H1 (cell line): ENCODE measurements around the gene TMEM38A. TPM values are rescaled to one million over a fixed set of nuclear protein-coding genes. Genes with fewer than 3 reads are reported as not detected.

ENCODE experiments used
- CREB1 ChIP-seq: IDR thresholded peaks from 2 replicates; pipeline ENCODE4 v1.6.1; 2012; ENCODE audit warnings: inconsistent platforms
- FOSL1 ChIP-seq: IDR thresholded peaks from 2 replicates; pipeline ENCODE4 v1.6.1; 2011; ENCODE audit warnings: mild to moderate bottlenecking, low read depth, low read length, moderate library complexity; ENCODE audit not compliant: insufficient read depth
- KDM5A ChIP-seq: fragments of 200-600 bp; IDR thresholded peaks from 2 replicates; pipeline ENCODE4 v1.7.1; 2012; ENCODE audit warnings: mild to moderate bottlenecking, low read length, inconsistent platforms, mixed read lengths
- SIX5 ChIP-seq: IDR thresholded peaks from 2 replicates; pipeline ENCODE4 v1.6.1; 2011; ENCODE audit warnings: mild to moderate bottlenecking, low read depth, low read length
- SP2 ChIP-seq: IDR thresholded peaks from 2 replicates; pipeline ENCODE4 v1.6.1; 2012; ENCODE audit warnings: mild to moderate bottlenecking, low read length, inconsistent platforms
- polyA plus RNA-seq, 7 experiments: library from polyadenylated mRNA; depleted of rRNA in 3 of 7; stranded (reverse) in 5 of 7; unstranded in 2 of 7; fragments of >200 nt in 5 of 7; fragments of 200-250 nt in 2 of 7; gene quantifications; 1 replicate in 5 of 7; 2 replicates in 1 of 7; 4 replicates in 1 of 7; pipeline versions ENCODE4 v1.2.1 to v1.2.3, GENCODE V29; 2011 to 2013; ENCODE audit warnings: missing spikeins in 2 of 7, mixed read lengths in 2 of 7
- small RNA-seq: library from polyadenylated mRNA; stranded (forward); fragments of <200 nt; extraction: miRNeasy Mini kit (QIAGEN cat#:217004); gene quantifications from one replicate; pipeline ENCODE3, GENCODE V24; 2013; ENCODE audit not compliant: insufficient read depth
- total RNA-seq: library from RNA; stranded (reverse); fragmentation: NEBNext Ultra II Directional; extraction: Animal tissue kit (Norgen Biotek cat#: 25700); gene quantifications from 2 replicates; pipeline ENCODE4 v1.2.1, GENCODE V29; 2021
- TF ChIP-seq, protein P1 (sequence below): IDR thresholded peaks from 2 replicates; pipeline ENCODE4 v1.6.1; 2012; ENCODE audit warnings: low read length, inconsistent platforms

TMEM38A gene
- total and polyA plus RNA-seq, 2 of the 8 experiments (the other 6 are each of a cell fraction or from before 2014, with no cell fraction given) = 8.9 to 9.2 TPM

DNA sequence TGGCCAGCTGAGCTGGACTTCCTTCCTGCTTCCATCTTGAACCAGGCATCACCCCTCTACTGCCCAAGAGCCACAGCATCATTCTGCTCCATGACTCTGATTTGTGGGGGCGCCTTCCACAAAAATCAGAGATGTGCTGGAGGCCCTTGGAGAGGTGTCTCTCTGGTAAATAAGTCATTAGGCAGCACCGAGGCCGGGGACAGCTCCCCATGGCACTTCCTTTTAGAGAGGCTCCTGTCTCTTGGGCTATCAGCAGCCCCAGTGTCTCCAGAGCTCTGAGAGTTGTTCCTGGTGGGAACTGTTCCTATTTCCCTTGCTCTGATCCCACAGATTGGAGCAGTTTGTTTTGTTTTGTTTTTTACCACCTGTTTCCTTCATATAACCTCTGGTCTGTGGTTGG, 78.6 kb downstream of the TMEM38A start (continued):
- TF ChIP-seq, protein P1, sequence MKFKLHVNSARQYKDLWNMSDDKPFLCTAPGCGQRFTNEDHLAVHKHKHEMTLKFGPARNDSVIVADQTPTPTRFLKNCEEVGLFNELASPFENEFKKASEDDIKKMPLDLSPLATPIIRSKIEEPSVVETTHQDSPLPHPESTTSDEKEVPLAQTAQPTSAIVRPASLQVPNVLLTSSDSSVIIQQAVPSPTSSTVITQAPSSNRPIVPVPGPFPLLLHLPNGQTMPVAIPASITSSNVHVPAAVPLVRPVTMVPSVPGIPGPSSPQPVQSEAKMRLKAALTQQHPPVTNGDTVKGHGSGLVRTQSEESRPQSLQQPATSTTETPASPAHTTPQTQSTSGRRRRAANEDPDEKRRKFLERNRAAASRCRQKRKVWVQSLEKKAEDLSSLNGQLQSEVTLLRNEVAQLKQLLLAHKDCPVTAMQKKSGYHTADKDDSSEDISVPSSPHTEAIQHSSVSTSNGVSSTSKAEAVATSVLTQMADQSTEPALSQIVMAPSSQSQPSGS = no peak
- TF ChIP-seq SIX5 (no peak), KDM5A (no peak), CREB1 (no peak), FOSL1 (no peak), SP2 (no peak)

Small RNA genes within 50 kb of the gene (small RNA-seq; reads per million reads assigned to genes)
- not detected for gene AC008737.2

Other genes with a start within 250 kb of the TMEM38A start
- 36.6 and 37.2 TPM in 2 replicates for gene EPS15L1, start 189.2 kb upstream of the TMEM38A start, total RNA-seq
- 17.6 and 22.4 TPM in 2 replicates for gene EPS15L1, start 189.2 kb upstream of the TMEM38A start, polyA plus RNA-seq (2011; rRNA removed)
- 0.32 and 0.33 TPM in 2 replicates for gene CALR3, start 165.0 kb upstream of the TMEM38A start, total RNA-seq
- 0.11 TPM in 1 of 2 replicates, not detected in the other for gene CALR3, start 165.0 kb upstream of the TMEM38A start, polyA plus RNA-seq (2011; rRNA removed)
- gene C19orf44, start 164.7 kb upstream of the TMEM38A start, total RNA-seq = 4.2 and 4.5 TPM in 2 replicates
- 2.1 and 2.8 TPM in 2 replicates for gene C19orf44, start 164.7 kb upstream of the TMEM38A start, polyA plus RNA-seq (2011; rRNA removed)
- gene CHERP, start 118.7 kb upstream of the TMEM38A start, total RNA-seq = 72.5 and 73.7 TPM in 2 replicates
- gene CHERP, start 118.7 kb upstream of the TMEM38A start, polyA plus RNA-seq (2011; rRNA removed) = 13.9 and 23.9 TPM in 2 replicates
- gene SLC35E1, start 88.7 kb upstream of the TMEM38A start, total RNA-seq = 26.0 and 28.5 TPM in 2 replicates
- gene SLC35E1, start 88.7 kb upstream of the TMEM38A start, polyA plus RNA-seq (2011; rRNA removed) = 31.2 and 31.9 TPM in 2 replicates
- gene MED26, start 32.9 kb upstream of the TMEM38A start, total RNA-seq = 10.7 and 12.3 TPM in 2 replicates
- gene MED26, start 32.9 kb upstream of the TMEM38A start, polyA plus RNA-seq (2011; rRNA removed) = 5.3 and 6.2 TPM in 2 replicates
- gene SMIM7, start 995 bp upstream of the TMEM38A start, total RNA-seq = 67.5 and 69.9 TPM in 2 replicates
- gene SMIM7, start 995 bp upstream of the TMEM38A start, polyA plus RNA-seq (2011; rRNA removed) = 51.7 and 55.5 TPM in 2 replicates
- not detected in 2 replicates for gene NWD1, start 58.7 kb downstream of the TMEM38A start, total RNA-seq
- 0.02 TPM in 2 replicates for gene NWD1, start 58.7 kb downstream of the TMEM38A start, polyA plus RNA-seq (2011; rRNA removed)
- 60.1 and 71.1 TPM in 2 replicates for gene SIN3B, start 168.3 kb downstream of the TMEM38A start, total RNA-seq
- 29.5 and 45.5 TPM in 2 replicates for gene SIN3B, start 168.3 kb downstream of the TMEM38A start, polyA plus RNA-seq (2011; rRNA removed)
- gene F2RL3, start 227.9 kb downstream of the TMEM38A start, total RNA-seq = not detected in 2 replicates
- not detected in 2 replicates for gene F2RL3, start 227.9 kb downstream of the TMEM38A start, polyA plus RNA-seq (2011; rRNA removed)